Mammary epithelial cell (primary cell): Measurements from ENCODE around the gene S100A12.

ENCODE experiments used
- CTCF ChIP-seq, 2 donors: IDR thresholded peaks in 1 of 2; conservative IDR thresholded peaks in 1 of 2; 2 replicates each; pipeline ENCODE4 v1.5.1; 2011 to 2012; ENCODE audit warnings: inconsistent platforms in 2 of 2, low read length in 2 of 2, mild to moderate bottlenecking in 2 of 2, control low read depth in 1 of 2, low read depth in 1 of 2; ENCODE audit not compliant: insufficient read depth in 1 of 2; ENCODE audit errors: extremely low read depth in 1 of 2
- EZH2 ChIP-seq: IDR thresholded peaks from 2 replicates; pipeline ENCODE4 v1.6.1; 2012; ENCODE audit warnings: low read length, inconsistent platforms, borderline replicate concordance

GRCh38 chr1:153395136-153395685 lies 19.8 kb upstream of the S100A12 start:
- TF ChIP-seq CTCF (conservative IDR thresholded peaks at IDR 0.05 in 1 of 2, IDR thresholded peaks at IDR 0.05 in 1 of 2; ENCODE audit: extremely low read depth in 1 of 2, insufficient read depth in 1 of 2, low read depth in 1 of 2, low read length in 2 of 2) (no peak), EZH2 (no peak)
